DND-41 (cell line): ENCODE data around the gene NFATC2.

ENCODE experiments used
- ATAC-seq: fragments of 200-7000 bp; cut with Tn5 transposase; 3 replicates; pipeline ENCODE4 v1.9.1; 2021; ENCODE audit warnings: low read depth; ENCODE audit not compliant: insufficient read depth
- DNase-seq: peaks from one replicate; pipeline ENCODE4 v3.0.0-alpha.2; 2020
- H2AFZ ChIP-seq: 2 replicates; pipeline ENCODE4 v1.6.0; 2012; ENCODE audit warnings: low read depth, low read length
- H3K27ac ChIP-seq: 2 replicates; pipeline ENCODE4 v1.5.1; 2012; ENCODE audit warnings: low read length, inconsistent platforms
- H3K27me3 ChIP-seq: fragments of 200-600 bp; sonication (generic); 2 replicates; pipeline ENCODE4 v1.6.0; 2012; ENCODE audit warnings: low read length, mild to moderate bottlenecking, inconsistent platforms; ENCODE audit not compliant: insufficient read depth, poor library complexity
- H3K36me3 ChIP-seq: 2 replicates; pipeline ENCODE4 v1.5.1; 2012; ENCODE audit warnings: low read length, inconsistent platforms; ENCODE audit not compliant: insufficient read depth
- H3K4me1 ChIP-seq: 2 replicates; pipeline ENCODE4 v1.5.1; 2012; ENCODE audit warnings: mild to moderate bottlenecking, low read length; ENCODE audit not compliant: insufficient read depth
- H3K4me2 ChIP-seq: 2 replicates; pipeline ENCODE4 v1.6.0; 2012; ENCODE audit warnings: mild to moderate bottlenecking, moderate library complexity, low read length, inconsistent platforms; ENCODE audit not compliant: insufficient read depth
- H3K4me3 ChIP-seq, 2 experiments: fragments of 200-600 bp in 1 of 2; shearing (Covaris generic) in 1 of 2; 2 replicates each; pipeline ENCODE4 v1.5.1; 2012 to 2016; ENCODE audit warnings: inconsistent platforms in 2 of 2, low read length in 2 of 2, mild to moderate bottlenecking in 2 of 2, low read depth in 1 of 2, moderate library complexity in 1 of 2
- H3K79me2 ChIP-seq: 2 replicates; pipeline ENCODE4 v1.6.0; 2012; ENCODE audit warnings: low read length, inconsistent platforms; ENCODE audit not compliant: insufficient read depth
- H3K9ac ChIP-seq: 2 replicates; pipeline ENCODE4 v1.6.0; 2012; ENCODE audit warnings: low read depth, mild to moderate bottlenecking, inconsistent platforms, low read length, moderate library complexity
- H3K9me3 ChIP-seq: 2 replicates; pipeline ENCODE4 v1.5.1; 2012; ENCODE audit warnings: low read length, moderate library complexity, mild to moderate bottlenecking, inconsistent platforms; ENCODE audit not compliant: insufficient read depth, severe bottlenecking
- H4K20me1 ChIP-seq: 2 replicates; pipeline ENCODE4 v1.6.0; 2012; ENCODE audit warnings: low read length; ENCODE audit not compliant: insufficient read depth
- EZH2 ChIP-seq: IDR thresholded peaks from 3 replicates; pipeline ENCODE4 v1.6.1; 2012; ENCODE audit warnings: borderline replicate concordance, low read depth, mild to moderate bottlenecking, moderate library complexity, low read length, inconsistent platforms; ENCODE audit not compliant: severe bottlenecking
- TF ChIP-seq, protein P1 (sequence below): IDR thresholded peaks from 2 replicates; pipeline ENCODE4 v1.5.1; 2012; ENCODE audit warnings: borderline replicate concordance, low read length, moderate library complexity, mild to moderate bottlenecking; ENCODE audit not compliant: poor library complexity, severe bottlenecking; ENCODE audit errors: extremely low read depth

Gene NFATC2

DNA sequence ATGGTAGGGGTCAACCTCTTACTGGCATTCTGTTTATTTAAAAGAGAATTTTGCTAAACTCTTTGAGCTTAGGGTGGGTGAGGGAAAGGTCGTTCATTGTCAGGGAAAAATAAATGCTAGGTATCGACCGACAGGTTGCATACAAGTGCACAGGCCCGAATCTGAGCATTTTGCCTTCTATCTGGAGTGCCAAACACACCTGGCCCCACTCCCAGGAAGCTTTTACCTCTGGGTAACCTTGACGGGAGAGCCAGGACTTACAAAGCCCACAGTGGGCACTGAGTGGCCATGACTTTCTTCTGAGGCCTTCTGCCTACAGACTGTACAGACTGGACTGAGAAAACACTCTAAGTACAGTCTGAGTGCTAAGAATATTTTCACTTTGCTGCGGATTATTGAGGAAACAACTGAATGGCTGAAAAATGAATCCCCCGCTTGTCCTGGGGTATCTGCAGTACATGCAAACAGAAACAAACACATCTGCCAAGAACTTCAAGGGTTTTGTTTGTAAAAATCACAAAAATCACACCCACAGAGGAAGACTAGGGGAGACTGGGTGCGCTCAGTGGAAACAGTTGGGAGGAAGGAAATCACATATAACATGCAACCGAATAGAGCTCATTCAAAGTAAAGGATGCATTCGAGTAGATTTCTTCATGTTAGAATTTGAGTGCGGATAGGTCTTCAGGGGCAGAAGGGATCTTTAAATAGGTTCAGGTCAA lies 152.8 kb downstream of the NFATC2 start:
- Histone ChIP-seq H4K20me1 (no peaks in the 10 kb centered on the region), H3K9me3 (no peaks in the 10 kb centered on the region), H3K27me3 (peaks cover 15% of the 10 kb centered on the region), H3K4me1 (no peaks in the 10 kb centered on the region), H3K27ac (no peak overlapping the region), H3K4me3 (no peak overlapping the region), H2AFZ (no peak overlapping the region), H3K4me2 (no peak overlapping the region), H3K36me3 (no peaks in the 10 kb centered on the region), H3K9ac (no peak overlapping the region), H3K79me2 (no peaks in the 10 kb centered on the region)
- no peak for TF ChIP-seq EZH2
- TF ChIP-seq, protein P1, sequence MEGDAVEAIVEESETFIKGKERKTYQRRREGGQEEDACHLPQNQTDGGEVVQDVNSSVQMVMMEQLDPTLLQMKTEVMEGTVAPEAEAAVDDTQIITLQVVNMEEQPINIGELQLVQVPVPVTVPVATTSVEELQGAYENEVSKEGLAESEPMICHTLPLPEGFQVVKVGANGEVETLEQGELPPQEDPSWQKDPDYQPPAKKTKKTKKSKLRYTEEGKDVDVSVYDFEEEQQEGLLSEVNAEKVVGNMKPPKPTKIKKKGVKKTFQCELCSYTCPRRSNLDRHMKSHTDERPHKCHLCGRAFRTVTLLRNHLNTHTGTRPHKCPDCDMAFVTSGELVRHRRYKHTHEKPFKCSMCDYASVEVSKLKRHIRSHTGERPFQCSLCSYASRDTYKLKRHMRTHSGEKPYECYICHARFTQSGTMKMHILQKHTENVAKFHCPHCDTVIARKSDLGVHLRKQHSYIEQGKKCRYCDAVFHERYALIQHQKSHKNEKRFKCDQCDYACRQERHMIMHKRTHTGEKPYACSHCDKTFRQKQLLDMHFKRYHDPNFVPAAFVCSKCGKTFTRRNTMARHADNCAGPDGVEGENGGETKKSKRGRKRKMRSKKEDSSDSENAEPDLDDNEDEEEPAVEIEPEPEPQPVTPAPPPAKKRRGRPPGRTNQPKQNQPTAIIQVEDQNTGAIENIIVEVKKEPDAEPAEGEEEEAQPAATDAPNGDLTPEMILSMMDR: no peak
- DNase-seq (no peak), ATAC-seq (no peak)

DNA sequence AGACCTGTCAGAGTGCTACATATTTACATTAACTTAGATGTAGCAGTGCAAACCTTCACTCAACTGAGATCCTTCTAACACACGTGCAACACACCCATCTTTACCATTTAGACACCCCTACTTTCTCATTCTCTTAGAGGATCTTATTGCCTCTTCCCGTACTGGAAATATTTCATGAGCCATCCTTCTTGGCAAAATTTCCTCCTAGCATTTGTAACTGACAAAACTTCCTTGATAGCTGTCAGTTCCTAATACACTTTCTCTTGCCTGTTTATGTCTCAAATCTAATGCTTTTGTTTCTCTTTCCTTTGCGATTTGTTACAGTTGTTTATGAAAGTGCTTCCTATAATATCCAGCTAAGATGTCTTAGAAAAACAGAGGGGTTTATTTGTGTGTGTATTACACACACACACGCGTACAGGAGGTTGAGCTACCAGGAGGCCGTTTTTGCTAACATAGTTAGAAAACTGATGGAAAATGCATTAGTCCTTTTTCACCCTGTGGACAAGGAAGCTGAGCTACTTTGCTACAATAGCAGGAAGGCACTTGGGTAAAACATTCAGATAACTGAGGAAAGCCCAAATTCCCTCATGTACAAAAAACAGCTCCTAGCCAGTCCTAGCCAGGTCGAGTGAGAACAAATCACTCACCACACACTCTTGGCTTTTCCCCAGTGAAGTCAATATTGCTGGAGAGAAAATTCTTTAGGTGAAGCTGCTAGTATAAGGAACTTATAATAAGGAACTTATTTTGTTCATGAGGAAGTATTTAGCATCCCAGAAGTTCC lies 153.6 kb downstream of the NFATC2 start:
- DNase-seq (no peak), ATAC-seq (no peak)
- Histone ChIP-seq H3K9ac (no peak overlapping the region), H3K27me3 (peaks cover 15% of the 10 kb centered on the region), H3K27ac (no peak overlapping the region), H3K4me1 (no peaks in the 10 kb centered on the region), H2AFZ (no peak overlapping the region), H3K4me3 (no peak overlapping the region), H4K20me1 (no peaks in the 10 kb centered on the region), H3K79me2 (no peaks in the 10 kb centered on the region), H3K36me3 (no peaks in the 10 kb centered on the region), H3K9me3 (no peaks in the 10 kb centered on the region), H3K4me2 (no peak overlapping the region)
- TF ChIP-seq, protein P1: no peak
- no peak for TF ChIP-seq EZH2

GRCh38 chr20:51388227-51388626 lies 154.3 kb downstream of the NFATC2 start:
- Histone ChIP-seq H3K4me2 (no peak overlapping the region), H3K4me1 (no peaks in the 10 kb centered on the region), H3K36me3 (no peaks in the 10 kb centered on the region)

More at GRCh38 chr20:51388227-51388626, 154.3 kb downstream of the NFATC2 start:
- no peak overlapping the region for H3K4me3 ChIP-seq
- no peak for DNase-seq
- no peak for ATAC-seq
- no peaks in the 10 kb centered on the region for H3K79me2 ChIP-seq
- H3K9ac ChIP-seq: no peak overlapping the region
- H3K9me3 ChIP-seq: no peaks in the 10 kb centered on the region
- no peak overlapping the region for H2AFZ ChIP-seq
- H3K27me3 ChIP-seq: peaks cover 15% of the 10 kb centered on the region
- TF ChIP-seq, protein P1: no peak
- no peak for TF ChIP-seq EZH2
- H3K27ac ChIP-seq: no peak overlapping the region
- H4K20me1 ChIP-seq: no peaks in the 10 kb centered on the region
